Measurements from ENCODE around the gene TBC1D13.
"Not testable (repeated sequence)": the region's sequence is repeated elsewhere in the genome, so short reads cannot be mapped to it uniquely, and the experiment has no call there.

TBC1D13 gene

GRCh38 chr9:128786681-128787601, at the start of gene TBC1D13:
TSS of gene TBC1D13 (plus strand) at chr9:128787253. CDS start at chr9:128787354, 101 bp downstream.
- DNase-seq: peak; percentile 71

DNA sequence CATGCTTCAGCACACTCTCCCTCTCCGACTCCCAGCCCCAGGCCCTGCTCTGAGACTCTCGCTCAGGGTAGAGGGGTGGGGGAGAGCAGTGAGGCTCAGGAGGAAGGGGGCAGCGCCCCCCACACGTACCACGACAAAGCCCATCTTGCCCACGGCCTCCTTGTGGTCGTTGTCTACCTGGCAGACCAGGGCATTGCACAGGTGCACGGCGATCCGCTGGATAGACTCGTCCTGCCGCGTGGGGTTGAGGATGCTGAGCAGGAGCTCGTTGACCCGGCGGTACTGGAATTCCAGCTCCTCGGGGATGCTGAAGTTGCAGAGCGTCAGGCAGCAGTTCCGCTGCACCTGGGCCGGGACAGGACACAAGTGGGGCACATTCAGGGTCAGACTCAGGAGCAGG, 44.7 kb upstream of the TBC1D13 start:
- no peak for DNase-seq

DNA sequence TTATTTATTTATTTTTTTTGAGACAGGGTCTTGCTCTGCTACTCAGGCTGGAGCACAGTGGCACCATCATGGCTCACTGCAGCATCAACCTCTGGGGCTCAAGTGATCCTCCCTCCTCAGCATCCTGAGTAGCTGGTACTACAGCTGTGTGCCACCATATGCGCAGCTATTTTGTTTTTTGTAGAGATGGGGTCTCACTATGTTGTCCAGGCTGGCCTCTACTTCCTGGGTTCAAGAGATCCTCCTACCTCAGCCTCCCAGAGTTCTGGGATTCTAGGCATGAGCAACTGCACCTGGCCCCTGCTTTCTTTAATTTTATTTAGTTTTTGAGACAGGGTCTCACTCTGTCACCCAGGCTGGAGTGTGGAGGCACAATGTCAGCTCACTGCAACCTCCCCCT, 43.6 kb upstream of the TBC1D13 start:
- no peak for DNase-seq

DNA sequence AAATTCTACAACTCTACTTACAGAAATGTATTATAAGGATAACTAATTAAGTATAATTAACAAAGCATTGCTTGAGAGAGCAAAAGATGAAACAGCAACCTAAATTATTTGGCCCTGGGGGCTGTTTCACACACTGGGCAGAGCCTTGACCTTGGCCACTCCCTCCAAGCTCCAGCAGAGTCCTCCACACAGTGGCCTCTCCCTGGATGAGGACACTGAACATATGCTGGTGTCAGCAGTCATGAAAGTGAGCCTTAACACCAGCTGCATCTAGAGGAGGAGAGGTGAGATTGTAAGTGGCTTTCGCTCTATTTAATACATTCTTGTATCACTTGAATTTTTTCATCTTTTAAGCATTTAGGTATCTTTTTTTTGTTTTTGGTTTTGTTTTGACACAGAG, 39.8 kb upstream of the TBC1D13 start:
- DNase-seq: no peak

DNA sequence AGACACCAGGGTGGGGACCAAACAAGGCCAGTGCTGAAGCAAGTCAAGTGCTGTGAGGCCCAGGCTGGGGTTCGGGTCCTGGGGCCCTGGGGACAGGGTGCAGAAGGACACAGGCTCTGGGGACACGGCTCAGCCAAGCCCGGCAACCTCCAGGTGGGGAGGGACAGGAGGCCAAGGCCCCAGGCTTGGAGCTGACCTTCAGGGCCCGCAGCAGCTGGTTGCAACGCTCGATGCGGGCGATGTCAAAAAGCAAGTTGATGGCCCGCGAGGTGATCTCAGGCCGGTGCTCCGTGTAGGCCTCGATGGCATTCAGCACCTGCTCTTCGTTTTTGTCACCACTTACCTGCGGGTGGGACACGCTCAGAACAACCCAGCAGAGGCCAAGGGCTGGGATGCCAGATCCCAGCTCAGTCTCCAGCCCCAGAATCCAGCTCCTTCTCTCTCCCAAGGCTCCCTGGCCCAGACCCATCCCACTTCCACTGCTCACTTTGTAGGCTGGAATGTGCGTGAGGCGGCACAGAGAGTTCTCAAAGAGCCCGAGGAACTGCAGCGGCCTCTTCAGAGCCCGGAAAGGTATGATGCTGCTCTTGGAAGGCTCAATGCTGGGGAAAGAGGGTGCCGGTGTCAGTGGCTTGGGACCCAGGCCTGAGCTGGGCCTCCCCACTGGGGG, 36.0 kb upstream of the TBC1D13 start:
- no peak for DNase-seq

GRCh38 chr9:128753627-128754026, 33.4 kb upstream of the TBC1D13 start:
- DNase-seq: no peak

- no peak for DNase-seq
Observed at GRCh38 chr9:128757602-128758001, 29.5 kb upstream of the TBC1D13 start.

DNA sequence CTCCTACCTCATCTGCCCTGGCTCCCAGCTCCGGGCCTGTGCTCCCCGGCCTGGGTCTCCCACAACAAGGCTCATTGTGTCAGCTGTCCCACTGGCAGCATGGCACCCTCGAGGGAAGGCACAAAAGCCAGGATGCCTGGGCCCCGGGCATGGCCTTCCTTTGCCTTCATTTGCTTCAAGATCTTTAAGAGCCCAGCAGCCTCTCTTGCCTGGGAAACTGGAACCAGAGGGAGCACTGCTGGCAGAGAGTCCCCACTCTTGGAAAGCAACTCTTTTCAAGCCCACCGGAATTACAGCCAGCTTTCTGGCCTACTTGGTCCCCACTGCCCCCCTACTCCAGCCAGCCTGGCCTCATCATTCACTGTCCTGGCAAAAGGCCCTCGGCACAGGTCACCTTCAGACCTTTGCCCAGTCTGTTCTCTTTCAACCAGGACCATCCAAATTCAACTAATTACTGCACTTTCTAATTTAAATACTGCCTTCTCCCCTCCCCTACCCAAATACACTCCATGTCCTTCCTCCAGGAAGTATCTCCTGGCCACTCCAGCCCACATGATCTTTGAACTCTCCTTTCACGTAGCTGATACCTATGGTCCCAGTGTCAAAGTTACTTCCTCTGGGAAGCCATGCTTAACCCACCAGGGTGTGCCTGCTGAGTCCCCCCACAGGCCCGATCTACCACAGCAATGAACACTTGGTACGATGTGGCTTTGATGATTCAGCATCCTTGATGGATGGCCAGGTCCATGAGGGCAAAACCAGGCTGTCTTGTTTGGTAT, 24.2 kb upstream of the TBC1D13 start:
- DNase-seq: no peak

DNA sequence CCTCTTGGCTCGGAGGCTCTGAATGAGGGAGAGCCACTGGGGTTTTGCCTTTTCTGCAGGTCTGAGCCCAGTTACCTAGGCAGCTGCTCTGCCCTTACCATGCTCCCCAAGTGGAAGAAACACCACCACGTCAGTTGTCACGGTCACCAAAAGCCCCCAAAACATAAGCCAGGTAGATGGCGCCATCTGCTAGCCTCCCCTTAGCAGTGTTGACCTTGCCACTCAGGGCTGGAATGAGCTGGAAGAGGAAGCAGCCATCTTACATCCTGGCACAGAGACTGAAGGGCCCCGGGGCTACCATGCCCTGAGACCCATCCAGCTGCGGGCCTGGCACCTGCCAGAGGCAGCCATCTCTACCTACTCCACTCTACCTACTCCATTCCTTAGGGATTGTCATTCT, 22.7 kb upstream of the TBC1D13 start:
- no peak for DNase-seq

DNA sequence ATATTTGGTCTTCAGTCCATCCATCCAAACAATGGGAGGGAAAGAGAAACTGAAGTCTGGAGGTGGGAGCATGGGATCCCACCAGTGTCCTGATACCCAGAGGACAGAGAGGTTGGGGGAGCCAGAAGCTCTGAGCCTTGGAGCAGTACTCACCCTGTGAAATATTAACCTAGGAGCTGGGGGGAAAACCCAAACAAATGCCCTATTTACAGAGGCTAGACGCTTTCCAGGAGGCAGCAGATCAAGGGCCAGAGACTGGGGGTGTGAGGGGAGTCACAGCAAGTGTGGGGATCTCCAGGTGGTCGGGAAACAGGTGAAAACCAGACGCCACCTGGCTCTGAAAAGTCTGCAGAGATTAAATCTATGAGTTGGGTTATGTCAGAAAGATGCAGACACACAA, 21.6 kb upstream of the TBC1D13 start:
- no peak for DNase-seq

- no peak for DNase-seq
Observed at GRCh38 chr9:128768606-128769005, 18.4 kb upstream of the TBC1D13 start.

- no peak for DNase-seq
Observed at GRCh38 chr9:128770286-128771030, 16.6 kb upstream of the TBC1D13 start.

DNA sequence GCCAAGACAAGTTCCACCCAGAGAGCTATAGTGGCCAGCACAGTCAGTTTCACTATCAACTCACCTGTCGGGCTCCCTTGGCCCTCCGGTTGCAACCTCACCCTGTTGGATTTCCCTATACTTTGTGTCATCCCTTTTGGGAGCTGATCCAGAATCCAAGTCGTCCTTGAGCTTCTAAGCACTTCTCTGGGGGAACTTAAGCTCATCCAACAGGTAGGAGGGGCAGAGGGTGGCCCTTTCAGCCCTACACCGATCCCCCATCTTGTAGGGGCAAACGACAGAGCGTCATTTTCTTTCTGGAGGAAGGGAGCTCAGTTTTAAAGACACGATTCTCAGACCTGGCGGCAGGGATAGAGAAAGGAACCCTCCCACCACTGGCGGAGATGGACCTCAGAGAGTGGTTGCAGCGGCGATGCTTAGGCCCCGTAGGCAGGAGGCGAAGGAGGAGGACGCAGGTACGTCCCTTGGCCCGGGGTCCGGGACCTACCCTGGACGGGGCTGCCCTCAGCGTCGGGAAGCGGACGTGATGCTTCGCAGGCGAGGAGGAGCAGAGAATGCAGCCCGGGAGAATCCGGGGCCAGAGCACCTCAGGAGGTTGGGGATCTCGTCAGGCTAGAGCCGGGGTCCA, 15.8 kb upstream of the TBC1D13 start:
- peak; percentile 15 for DNase-seq

DNA sequence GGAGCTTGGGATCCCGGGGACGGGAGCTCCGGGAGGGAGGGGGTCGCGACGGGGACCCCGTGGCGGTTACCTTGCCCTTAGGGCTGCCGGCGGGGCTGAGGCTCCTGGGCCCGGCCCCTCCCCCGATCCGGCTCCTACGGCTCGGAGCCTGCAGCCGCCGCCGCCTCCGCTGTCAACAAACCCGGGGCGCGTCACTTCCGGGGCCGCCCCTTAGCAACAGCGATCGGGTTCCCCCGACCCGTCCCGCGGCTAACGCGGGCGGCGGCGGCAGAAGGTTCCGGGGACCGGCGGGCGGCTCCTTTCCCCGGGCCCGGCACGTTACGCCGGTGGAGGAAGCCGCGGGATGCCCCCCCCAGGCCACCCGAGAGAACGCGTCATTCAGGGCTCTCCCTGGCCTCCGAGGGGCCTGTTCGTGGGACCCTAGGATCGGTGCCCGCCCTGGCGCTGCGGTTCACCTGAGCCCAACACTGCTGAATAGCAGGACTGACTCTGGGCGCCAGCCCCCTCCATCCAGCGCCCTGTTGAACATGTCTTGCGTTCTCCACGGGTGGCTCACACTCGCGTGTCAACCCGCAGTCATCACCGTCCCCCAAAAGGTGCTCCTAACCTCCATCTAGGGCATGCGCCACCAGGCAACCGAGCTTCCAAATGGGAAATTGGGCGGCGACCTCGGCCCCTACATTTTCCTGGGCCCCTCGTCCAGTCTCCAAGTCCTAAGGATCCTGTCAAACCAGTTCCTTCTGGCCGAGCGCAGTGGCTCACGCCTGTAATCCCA, 15.1 kb upstream of the TBC1D13 start, which contains the start of gene ZER1:
TSS of gene ZER1 (minus strand) at position 183 of the 775 bp plus-strand sequence. CDS start 16,362 bp downstream, outside the sequence.
- peak; percentile 78 for DNase-seq

DNA sequence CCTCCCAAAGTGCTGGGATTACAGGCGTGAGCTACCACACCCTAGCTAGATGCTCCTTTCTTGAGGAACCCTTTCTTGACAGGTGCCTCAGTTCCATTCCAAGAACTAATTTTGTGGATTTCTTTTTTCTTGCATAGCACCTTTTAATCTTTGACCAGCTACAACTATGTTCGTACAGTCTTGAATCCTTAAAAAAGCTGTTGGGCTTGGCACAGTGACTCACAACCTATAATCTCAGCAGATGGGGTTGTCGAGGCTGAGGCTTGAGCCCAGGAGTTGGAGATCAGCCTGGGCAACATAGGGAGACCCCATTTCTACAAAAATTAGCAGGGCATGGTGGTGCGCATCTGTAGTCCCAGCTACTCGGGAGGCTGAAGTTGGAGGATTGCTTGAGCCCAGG, 14.0 kb upstream of the TBC1D13 start:
- no peak for DNase-seq

GRCh38 chr9:128774804-128775203, 12.2 kb upstream of the TBC1D13 start:
- DNase-seq: no peak

DNA sequence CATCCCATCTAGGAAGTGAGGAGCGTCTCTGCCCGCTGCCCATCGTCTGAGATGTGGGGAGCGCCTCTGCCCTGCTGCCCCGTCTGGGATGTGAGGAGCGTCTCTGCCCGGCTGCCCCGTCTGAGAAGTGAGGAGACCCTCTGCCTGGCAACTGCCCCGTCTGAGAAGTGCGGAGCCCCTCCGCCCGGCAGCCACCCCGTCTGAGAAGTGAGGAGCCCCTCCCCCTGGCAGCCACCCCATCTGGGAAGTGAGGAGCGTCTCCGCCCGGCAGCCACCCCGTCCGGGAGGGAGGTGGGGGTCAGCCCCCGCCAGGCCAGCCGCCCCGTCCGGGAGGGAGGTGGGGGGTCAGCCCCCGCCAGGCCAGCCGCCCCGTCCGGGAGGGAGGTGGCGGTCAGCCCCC, 7.0 kb upstream of the TBC1D13 start:
- not testable (repeated sequence) for DNase-seq

GRCh38 chr9:128781187-128782070, 5.6 kb upstream of the TBC1D13 start:
- DNase-seq: no peak

DNA sequence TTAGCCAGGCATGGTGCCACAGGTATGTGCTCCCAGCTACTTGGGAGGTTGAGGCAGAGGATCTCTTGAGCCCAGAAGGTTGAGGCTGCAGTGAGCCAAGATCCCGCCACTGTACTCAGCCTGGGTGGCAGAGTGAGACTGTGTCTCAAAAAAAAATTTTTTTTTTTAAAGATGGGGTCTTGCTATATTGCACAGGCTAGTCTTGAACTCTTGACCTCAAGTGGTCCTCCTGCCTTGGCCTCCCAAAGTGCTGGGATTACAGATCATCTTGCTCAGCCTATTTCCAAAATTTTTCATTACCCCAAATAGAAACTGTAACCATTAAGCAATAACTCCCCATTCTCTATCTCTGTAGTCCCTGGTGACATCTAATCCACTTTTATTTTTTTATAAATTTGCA, 4.4 kb upstream of the TBC1D13 start:
- no peak for DNase-seq

DNA sequence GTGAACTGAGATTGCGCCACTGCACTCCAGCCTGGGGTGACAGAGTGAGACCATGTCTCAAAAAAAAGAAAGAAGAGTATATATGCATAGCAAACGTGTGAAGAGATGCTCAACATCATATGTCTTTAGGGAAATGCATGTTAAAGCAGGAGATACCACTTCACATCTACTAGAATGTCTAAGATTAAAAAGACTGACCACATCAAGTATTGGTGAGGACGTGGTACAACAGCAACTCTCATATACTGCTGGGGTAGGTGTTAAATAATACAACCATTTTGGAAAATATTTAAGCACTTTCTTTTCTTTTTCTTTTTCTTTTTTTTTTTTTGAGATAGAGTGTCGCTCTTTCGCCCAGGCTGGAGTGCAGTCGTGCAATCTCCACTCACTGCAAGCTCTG, 1.6 kb upstream of the TBC1D13 start:
- no peak for DNase-seq

Measured in DMS79 (cell line).